Left lung (tissue), 10 donors: ENCODE results near the gene DCC. TPM values are rescaled to one million over a fixed set of nuclear protein-coding genes. Genes with fewer than 3 reads are reported as not detected.

ENCODE experiments used
- ATAC-seq: fragments of 200-7000 bp; cut with Tn5 transposase; one replicate; pipeline ENCODE4 v1.9.1; 2020; ENCODE audit warnings: moderate library complexity
- DNase-seq, 4 donors: peaks; one replicate each; pipeline ENCODE4 v3.0.0-alpha.2; 2013 to 2020
- H3K27ac ChIP-seq, 2 donors: fragments of 200-600 bp; sonication (generic) in 1 of 2; one replicate each; pipeline versions ENCODE4 v1.5.0 to v1.8.0; 2020 to 2021
- H3K27me3 ChIP-seq, 2 donors: fragments of 200-600 bp; sonication (generic) in 1 of 2; one replicate each; pipeline versions ENCODE4 v1.5.0 to v1.8.0; 2020 to 2021
- H3K36me3 ChIP-seq, 2 donors: fragments of 200-600 bp; sonication (generic) in 1 of 2; one replicate each; pipeline versions ENCODE4 v1.5.0 to v1.8.0; 2020 to 2021
- H3K4me1 ChIP-seq, 2 donors: fragments of 200-600 bp; one replicate each; pipeline ENCODE4 v1.8.0; 2021
- H3K4me3 ChIP-seq, 2 donors: fragments of 200-600 bp; sonication (generic) in 1 of 2; one replicate each; pipeline versions ENCODE4 v1.5.0 to v1.8.0; 2020 to 2021; ENCODE audit warnings: mild to moderate bottlenecking in 1 of 2
- H3K9me3 ChIP-seq, 2 donors: fragments of 200-600 bp; sonication (generic) in 1 of 2; one replicate each; pipeline versions ENCODE4 v1.5.0 to v1.8.0; 2020 to 2021
- CTCF ChIP-seq, 2 donors: fragments of 200-600 bp; sonication (generic) in 1 of 2; IDR thresholded peaks; one replicate each; pipeline versions ENCODE4 v1.5.0 to v1.8.0; 2021; ENCODE audit warnings: antibody characterized with exemption in 2 of 2
- intact Hi-C, 2 donors: fragments of 100-400 bp; cut with DNase I; formaldehyde crosslinking; loops; one replicate each; pipeline versions ENCODE4 v1.11.2 to v1.14.2; 2022
- polyA plus RNA-seq, 6 donors: library from polyadenylated mRNA; unstranded; fragments of 120-200 nt; gene quantifications; one replicate each; pipeline ENCODE4 v1.2.1, GENCODE V29; 2013; ENCODE audit not compliant: insufficient read length in 6 of 6
- total RNA-seq, 2 donors: library from RNA; stranded (reverse); fragmentation: NEBNext Ultra II Directional; extraction: Animal tissue kit (Norgen Biotek cat#: 25700); gene quantifications; one replicate each; pipeline ENCODE4 v1.2.1, GENCODE V29; 2021
- donor health status: DM: no; HTN: yes; CAD: no.
- donor health status: DM: no; HTN: no; CAD: no.

Gene DCC
- total and polyA plus RNA-seq, 8 donors: 0.61 to 3.5 (median 2.1) TPM

DNA sequence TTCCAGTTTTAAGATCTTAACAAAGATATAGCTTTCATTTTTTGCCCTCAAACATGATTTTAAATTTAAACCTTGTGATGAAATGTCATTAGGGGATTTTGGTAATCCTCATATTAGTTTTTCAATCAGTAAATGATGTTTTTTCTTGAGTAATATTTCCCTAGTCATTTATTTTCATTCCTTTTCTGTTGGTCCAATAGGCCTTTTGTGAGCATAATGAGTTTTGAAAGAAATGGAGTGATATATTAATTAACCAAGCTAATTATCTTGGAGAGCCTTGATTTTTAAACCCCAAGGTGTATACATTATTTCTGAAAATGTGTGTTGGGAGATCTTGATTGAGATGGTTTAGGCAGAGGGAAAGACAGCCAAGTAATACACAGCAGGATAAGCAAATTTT, 46.3 kb downstream of the DCC start:
- TF ChIP-seq CTCF (IDR thresholded peaks at IDR 0.05): no peak
- no peak for DNase-seq
- intact Hi-C loops: no loop called here
- no peak overlapping the region for H3K27ac ChIP-seq
- H3K4me3 ChIP-seq: no peak overlapping the region
- no peaks in the 10 kb centered on the region for H3K9me3 ChIP-seq
- H3K4me1 ChIP-seq: no peaks in the 10 kb centered on the region
- no peaks in the 10 kb centered on the region for H3K27me3 ChIP-seq
- no peak for ATAC-seq
- no peaks in the 10 kb centered on the region for H3K36me3 ChIP-seq

GRCh38 chr18:52387175-52387574, 47.2 kb downstream of the DCC start:
- Histone ChIP-seq H3K4me3 (no peak overlapping the region), H3K4me1 (no peaks in the 10 kb centered on the region), H3K9me3 (no peaks in the 10 kb centered on the region), H3K27ac (no peak overlapping the region), H3K27me3 (no peaks in the 10 kb centered on the region), H3K36me3 (no peaks in the 10 kb centered on the region)
- no peak for TF ChIP-seq CTCF (IDR thresholded peaks at IDR 0.05)
- ATAC-seq (no peak), DNase-seq (no peak)
- intact Hi-C loops: no loop called here

GRCh38 chr18:52391810-52392559, 52.0 kb downstream of the DCC start:
- ATAC-seq: no peak
- Histone ChIP-seq H3K36me3 (no peaks in the 10 kb centered on the region), H3K4me3 (no peak overlapping the region), H3K9me3 (no peaks in the 10 kb centered on the region), H3K27me3 (no peaks in the 10 kb centered on the region), H3K4me1 (no peaks in the 10 kb centered on the region), H3K27ac (no peak overlapping the region)
- TF ChIP-seq CTCF (IDR thresholded peaks at IDR 0.05): no peak
- intact Hi-C loops: no loop called here
- DNase-seq: no peak

DNA sequence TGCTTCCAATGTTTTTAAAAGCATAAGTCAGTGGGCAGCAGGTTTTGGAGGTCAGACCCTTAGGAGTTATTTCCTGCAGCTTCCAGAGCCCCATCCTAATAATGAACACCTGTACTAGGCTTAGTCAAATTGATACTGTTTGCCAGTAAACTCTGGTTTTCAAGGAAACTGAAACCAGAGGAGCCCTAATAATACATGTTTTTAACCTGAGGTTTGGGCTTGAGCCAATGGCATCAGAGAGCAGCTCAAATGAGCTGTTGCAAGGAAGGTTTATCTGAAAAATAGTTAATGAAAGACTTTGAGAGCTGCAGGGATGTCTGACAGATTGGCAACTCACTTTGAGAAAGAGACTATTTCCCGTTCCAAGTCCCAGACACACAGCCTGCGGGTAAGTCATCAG, 54.6 kb downstream of the DCC start:
- intact Hi-C loops: no loop called here
- Histone ChIP-seq H3K4me1 (no peaks in the 10 kb centered on the region), H3K27me3 (no peaks in the 10 kb centered on the region), H3K36me3 (no peaks in the 10 kb centered on the region), H3K9me3 (no peaks in the 10 kb centered on the region), H3K4me3 (no peak overlapping the region), H3K27ac (no peak overlapping the region)
- TF ChIP-seq CTCF (IDR thresholded peaks at IDR 0.05): no peak
- DNase-seq (no peak), ATAC-seq (no peak)

DNA sequence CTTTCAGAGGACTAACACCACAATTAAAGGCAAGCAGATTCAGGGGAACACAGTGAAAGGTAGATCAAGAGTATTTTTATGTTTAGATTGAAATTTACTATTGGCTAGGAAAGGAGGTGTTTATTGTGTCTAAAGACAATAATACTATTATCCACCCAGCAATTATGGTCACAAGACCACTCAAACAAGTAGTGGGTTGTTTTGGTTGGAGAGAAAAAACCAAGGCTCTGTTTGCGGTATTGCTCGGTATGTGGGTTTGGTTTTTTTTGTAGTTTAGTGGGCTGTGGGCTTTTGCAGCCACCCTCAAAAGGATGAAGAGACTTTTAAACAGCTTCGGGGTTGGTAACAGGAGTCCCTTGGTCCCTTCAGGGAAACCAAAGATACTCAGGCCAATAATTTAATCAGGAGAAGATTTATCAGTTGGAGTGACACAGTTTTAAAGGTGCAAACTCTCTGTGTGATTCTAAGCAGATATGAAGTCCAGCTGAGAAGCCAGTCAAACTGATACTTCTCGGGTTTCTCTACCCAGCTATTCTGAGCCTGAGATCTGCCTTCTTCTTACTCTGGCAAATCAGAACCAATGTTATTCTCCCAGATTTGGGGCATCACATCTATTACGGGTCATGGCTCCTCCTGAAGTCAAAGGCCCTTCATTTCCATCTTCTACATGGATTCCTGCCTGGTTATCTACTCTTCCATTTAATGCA, 55.3 kb downstream of the DCC start:
- intact Hi-C loops: no loop called here
- H3K36me3 ChIP-seq: no peaks in the 10 kb centered on the region
- ATAC-seq (no peak), DNase-seq (no peak)
- no peak overlapping the region for H3K27ac ChIP-seq
- H3K27me3 ChIP-seq: no peaks in the 10 kb centered on the region
- H3K4me1 ChIP-seq: no peaks in the 10 kb centered on the region
- no peak overlapping the region for H3K4me3 ChIP-seq
- no peak for TF ChIP-seq CTCF (IDR thresholded peaks at IDR 0.05)
- H3K9me3 ChIP-seq: no peaks in the 10 kb centered on the region
